ENCODE measurements around the gene SOS2.

DNA sequence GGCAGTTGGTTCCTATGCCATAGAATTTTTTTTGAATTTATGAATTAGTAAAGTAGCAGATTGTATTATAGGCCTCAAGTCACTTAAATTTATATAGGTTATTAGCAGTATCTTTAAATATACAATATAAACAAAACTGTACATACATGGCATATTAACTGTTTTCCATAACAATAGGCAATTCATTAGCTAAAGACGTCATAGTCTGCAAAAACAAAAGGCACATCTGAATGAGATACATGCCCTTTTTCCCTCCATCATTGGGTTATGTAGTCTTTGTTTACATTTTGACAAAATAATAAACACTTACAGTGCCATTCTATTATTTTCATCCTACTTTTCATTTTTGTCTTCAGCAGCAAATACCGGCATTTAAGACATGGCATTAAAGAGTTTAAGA is 113.9 kb downstream of the SOS2 start:
- TF ChIP-seq, protein P1, sequence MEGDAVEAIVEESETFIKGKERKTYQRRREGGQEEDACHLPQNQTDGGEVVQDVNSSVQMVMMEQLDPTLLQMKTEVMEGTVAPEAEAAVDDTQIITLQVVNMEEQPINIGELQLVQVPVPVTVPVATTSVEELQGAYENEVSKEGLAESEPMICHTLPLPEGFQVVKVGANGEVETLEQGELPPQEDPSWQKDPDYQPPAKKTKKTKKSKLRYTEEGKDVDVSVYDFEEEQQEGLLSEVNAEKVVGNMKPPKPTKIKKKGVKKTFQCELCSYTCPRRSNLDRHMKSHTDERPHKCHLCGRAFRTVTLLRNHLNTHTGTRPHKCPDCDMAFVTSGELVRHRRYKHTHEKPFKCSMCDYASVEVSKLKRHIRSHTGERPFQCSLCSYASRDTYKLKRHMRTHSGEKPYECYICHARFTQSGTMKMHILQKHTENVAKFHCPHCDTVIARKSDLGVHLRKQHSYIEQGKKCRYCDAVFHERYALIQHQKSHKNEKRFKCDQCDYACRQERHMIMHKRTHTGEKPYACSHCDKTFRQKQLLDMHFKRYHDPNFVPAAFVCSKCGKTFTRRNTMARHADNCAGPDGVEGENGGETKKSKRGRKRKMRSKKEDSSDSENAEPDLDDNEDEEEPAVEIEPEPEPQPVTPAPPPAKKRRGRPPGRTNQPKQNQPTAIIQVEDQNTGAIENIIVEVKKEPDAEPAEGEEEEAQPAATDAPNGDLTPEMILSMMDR (IDR thresholded peaks at IDR 0.05; ENCODE audit: low read depth, low read length, missing input control) = no peak
- no peak for TF ChIP-seq EGR1 (IDR thresholded peaks at IDR 0.05; ENCODE audit: low read depth in 2 of 2)
- TF ChIP-seq, protein P2, sequence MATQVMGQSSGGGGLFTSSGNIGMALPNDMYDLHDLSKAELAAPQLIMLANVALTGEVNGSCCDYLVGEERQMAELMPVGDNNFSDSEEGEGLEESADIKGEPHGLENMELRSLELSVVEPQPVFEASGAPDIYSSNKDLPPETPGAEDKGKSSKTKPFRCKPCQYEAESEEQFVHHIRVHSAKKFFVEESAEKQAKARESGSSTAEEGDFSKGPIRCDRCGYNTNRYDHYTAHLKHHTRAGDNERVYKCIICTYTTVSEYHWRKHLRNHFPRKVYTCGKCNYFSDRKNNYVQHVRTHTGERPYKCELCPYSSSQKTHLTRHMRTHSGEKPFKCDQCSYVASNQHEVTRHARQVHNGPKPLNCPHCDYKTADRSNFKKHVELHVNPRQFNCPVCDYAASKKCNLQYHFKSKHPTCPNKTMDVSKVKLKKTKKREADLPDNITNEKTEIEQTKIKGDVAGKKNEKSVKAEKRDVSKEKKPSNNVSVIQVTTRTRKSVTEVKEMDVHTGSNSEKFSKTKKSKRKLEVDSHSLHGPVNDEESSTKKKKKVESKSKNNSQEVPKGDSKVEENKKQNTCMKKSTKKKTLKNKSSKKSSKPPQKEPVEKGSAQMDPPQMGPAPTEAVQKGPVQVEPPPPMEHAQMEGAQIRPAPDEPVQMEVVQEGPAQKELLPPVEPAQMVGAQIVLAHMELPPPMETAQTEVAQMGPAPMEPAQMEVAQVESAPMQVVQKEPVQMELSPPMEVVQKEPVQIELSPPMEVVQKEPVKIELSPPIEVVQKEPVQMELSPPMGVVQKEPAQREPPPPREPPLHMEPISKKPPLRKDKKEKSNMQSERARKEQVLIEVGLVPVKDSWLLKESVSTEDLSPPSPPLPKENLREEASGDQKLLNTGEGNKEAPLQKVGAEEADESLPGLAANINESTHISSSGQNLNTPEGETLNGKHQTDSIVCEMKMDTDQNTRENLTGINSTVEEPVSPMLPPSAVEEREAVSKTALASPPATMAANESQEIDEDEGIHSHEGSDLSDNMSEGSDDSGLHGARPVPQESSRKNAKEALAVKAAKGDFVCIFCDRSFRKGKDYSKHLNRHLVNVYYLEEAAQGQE (IDR thresholded peaks at IDR 0.05) = no peak
- TF ChIP-seq, protein P3, sequence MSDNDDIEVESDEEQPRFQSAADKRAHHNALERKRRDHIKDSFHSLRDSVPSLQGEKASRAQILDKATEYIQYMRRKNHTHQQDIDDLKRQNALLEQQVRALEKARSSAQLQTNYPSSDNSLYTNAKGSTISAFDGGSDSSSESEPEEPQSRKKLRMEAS (IDR thresholded peaks at IDR 0.05) = no peak
- no peak for TF ChIP-seq SP1 (IDR thresholded peaks at IDR 0.05)
- TF ChIP-seq YY1 (IDR thresholded peaks at IDR 0.05) = no peak
- no peak for TF ChIP-seq HNF4A (conservative IDR thresholded peaks at IDR 0.05)
- no peak for TF ChIP-seq JUND (IDR thresholded peaks at IDR 0.05)
- TF ChIP-seq TAF1 (conservative IDR thresholded peaks at IDR 0.05) = no peak
- TF ChIP-seq GABPA (IDR thresholded peaks at IDR 0.05 in 1 of 2, conservative IDR thresholded peaks at IDR 0.05 in 1 of 2) = no peak
- no peak for TF ChIP-seq FOXA1 (IDR thresholded peaks at IDR 0.05)
- TF ChIP-seq RAD21 (IDR thresholded peaks at IDR 0.05) = no peak
- TF ChIP-seq, protein P4, sequence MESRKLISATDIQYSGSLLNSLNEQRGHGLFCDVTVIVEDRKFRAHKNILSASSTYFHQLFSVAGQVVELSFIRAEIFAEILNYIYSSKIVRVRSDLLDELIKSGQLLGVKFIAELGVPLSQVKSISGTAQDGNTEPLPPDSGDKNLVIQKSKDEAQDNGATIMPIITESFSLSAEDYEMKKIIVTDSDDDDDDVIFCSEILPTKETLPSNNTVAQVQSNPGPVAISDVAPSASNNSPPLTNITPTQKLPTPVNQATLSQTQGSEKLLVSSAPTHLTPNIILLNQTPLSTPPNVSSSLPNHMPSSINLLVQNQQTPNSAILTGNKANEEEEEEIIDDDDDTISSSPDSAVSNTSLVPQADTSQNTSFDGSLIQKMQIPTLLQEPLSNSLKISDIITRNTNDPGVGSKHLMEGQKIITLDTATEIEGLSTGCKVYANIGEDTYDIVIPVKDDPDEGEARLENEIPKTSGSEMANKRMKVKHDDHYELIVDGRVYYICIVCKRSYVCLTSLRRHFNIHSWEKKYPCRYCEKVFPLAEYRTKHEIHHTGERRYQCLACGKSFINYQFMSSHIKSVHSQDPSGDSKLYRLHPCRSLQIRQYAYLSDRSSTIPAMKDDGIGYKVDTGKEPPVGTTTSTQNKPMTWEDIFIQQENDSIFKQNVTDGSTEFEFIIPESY (IDR thresholded peaks at IDR 0.05) = no peak
- TF ChIP-seq RXRA (IDR thresholded peaks at IDR 0.05) = no peak
